GM12875 (cell line): ENCODE measurements around the gene MPZL2.

Source experiments
- H3K4me3 ChIP-seq: one replicate; pipeline ENCODE4 v1.5.1; 2011; ENCODE audit warnings: low read depth, low read length, control low read depth
- TF ChIP-seq, protein P1 (sequence below): IDR thresholded peaks from 2 replicates; pipeline ENCODE4 v1.5.1; 2011; ENCODE audit warnings: low read depth, mild to moderate bottlenecking, control low read depth, inconsistent platforms, low read length, moderate library complexity, borderline replicate concordance; ENCODE audit not compliant: insufficient read depth

MPZL2 gene

GRCh38 chr11:118274186-118274585, 10.1 kb upstream of the MPZL2 start:
- no peak overlapping the region for H3K4me3 ChIP-seq
- TF ChIP-seq, protein P1, sequence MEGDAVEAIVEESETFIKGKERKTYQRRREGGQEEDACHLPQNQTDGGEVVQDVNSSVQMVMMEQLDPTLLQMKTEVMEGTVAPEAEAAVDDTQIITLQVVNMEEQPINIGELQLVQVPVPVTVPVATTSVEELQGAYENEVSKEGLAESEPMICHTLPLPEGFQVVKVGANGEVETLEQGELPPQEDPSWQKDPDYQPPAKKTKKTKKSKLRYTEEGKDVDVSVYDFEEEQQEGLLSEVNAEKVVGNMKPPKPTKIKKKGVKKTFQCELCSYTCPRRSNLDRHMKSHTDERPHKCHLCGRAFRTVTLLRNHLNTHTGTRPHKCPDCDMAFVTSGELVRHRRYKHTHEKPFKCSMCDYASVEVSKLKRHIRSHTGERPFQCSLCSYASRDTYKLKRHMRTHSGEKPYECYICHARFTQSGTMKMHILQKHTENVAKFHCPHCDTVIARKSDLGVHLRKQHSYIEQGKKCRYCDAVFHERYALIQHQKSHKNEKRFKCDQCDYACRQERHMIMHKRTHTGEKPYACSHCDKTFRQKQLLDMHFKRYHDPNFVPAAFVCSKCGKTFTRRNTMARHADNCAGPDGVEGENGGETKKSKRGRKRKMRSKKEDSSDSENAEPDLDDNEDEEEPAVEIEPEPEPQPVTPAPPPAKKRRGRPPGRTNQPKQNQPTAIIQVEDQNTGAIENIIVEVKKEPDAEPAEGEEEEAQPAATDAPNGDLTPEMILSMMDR = no peak

GRCh38 chr11:118272001-118272400, 7.9 kb upstream of the MPZL2 start:
- TF ChIP-seq, protein P1 = no peak
- no peak overlapping the region for H3K4me3 ChIP-seq

DNA sequence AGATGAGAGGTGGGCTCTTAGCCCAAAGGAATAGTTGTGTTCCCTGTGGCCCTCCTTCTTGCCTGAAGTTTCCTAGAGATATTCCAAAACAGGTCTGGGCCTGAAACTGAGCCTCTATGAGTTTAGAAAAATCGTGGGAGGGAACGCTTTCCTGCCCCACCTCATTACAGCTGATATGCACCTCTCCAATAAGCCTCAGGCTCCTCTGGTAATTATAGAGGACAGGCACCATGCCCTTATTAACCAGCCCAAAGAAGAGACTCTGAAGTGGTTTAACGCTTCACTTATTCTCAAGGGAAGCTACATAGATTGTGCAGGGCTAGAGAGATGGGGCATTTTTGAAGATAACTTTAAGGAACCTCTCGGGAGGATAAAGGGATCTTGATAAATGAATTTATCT, 3.4 kb upstream of the MPZL2 start:
- no peak overlapping the region for H3K4me3 ChIP-seq
- TF ChIP-seq, protein P1 = no peak

DNA sequence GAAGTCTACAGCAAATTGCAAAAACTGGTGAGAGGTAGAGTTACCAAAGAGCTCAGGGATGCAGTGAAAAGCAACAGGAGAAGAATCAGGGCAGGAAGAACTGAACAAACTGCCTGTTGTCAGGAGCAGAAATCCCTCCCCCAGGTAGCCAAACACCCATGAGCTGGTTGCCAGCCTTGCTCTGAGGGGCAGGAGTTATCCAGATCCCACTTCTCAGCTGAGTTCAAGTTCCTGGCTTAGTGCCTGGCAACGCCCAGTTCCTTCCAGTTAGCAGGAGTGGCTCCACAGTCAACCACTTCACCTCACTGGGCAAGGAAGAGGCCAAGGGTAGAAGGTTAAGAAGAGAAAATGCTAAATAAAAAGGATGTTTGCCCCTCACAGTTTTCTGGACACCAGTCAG, 1.9 kb upstream of the MPZL2 start:
- TF ChIP-seq, protein P1 = no peak
- no peak overlapping the region for H3K4me3 ChIP-seq

DNA sequence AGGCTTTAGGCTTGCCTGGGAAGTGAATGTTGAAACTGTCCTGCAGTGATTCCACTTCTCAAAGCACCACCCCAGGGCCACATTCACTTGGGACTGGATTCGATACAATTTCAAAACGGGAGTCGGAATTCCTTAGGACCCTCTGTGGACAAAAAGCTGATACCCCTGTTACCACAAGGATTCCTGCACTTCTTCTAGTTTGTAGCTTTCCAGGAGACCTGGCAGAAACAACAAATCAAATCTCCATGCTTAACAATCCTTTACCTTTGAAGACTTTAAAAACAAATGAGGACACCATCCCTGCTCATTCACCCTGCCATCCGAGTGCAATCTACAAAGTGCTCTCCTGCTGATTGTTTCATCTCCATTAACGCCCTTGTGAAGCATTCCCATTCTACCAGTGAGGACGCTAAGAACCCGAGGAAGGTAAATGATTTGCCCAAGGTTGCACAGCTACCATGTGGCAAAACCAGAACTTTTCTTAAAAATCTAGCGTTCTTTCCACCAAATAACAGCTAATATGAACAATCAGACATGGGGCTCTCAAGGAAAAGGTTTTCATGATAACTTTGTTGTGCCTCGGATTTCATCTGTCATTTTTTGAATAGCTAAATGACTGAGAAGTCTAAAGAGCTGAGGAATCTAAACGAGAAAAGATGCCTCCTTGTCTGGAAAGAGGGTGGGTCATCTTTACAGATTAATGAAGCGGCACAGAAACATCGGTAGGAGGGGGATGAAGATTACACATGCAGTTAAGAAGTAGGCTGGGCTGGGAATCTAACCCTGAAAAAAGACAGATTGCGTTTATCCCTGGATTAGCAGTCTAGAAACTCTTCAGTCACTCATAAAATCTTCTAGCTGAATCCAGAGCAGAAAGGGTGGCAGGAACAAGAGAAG, 720 bp upstream of the MPZL2 start:
- H3K4me3 ChIP-seq = no peak overlapping the region
- TF ChIP-seq, protein P1 = no peak

GRCh38 chr11:118263112-118263511, 985 bp downstream of the MPZL2 start:
- TF ChIP-seq, protein P1 = no peak
- H3K4me3 ChIP-seq = no peak overlapping the region

- no peak overlapping the region for H3K4me3 ChIP-seq
- TF ChIP-seq, protein P1 = no peak
These were observed 3.7 kb downstream of the MPZL2 start for GRCh38 chr11:118260353-118260752.
